ENCODE results near the gene CD247.

DNA sequence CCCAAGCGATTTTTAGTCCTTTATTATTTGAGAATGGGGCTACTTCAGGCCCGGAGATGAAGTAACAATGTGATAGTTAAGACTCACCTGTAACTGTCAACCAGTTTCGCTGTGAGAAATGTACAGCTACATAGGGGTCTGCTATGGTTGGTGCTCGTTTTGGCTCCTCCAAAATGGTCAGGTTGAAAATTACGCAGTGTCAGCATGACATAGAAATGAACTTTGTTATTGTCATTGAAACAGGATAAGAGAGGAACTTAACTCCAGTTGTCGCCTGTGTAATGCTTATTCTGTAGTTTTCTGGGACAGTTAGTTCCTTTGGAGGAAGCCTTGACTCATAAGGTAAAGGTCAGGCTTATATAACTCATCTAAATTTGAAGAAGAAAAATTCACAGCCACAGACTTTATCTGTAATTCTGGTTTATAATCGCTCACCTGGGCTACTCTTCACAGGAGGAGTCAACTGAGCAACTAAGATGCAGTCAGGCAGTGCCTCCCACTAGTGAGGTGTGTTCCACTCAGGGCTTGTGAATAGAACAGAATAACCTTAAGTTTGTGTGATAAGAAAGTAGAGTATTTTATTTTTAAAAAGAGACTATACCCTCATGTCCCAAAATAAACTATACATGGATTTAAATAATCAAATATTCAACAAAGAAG is 130.9 kb downstream of the CD247 start:
- no peak for TF ChIP-seq MAX (IDR thresholded peaks at IDR 0.05; ENCODE audit: low read depth, low read length)
- TF ChIP-seq, protein P1, sequence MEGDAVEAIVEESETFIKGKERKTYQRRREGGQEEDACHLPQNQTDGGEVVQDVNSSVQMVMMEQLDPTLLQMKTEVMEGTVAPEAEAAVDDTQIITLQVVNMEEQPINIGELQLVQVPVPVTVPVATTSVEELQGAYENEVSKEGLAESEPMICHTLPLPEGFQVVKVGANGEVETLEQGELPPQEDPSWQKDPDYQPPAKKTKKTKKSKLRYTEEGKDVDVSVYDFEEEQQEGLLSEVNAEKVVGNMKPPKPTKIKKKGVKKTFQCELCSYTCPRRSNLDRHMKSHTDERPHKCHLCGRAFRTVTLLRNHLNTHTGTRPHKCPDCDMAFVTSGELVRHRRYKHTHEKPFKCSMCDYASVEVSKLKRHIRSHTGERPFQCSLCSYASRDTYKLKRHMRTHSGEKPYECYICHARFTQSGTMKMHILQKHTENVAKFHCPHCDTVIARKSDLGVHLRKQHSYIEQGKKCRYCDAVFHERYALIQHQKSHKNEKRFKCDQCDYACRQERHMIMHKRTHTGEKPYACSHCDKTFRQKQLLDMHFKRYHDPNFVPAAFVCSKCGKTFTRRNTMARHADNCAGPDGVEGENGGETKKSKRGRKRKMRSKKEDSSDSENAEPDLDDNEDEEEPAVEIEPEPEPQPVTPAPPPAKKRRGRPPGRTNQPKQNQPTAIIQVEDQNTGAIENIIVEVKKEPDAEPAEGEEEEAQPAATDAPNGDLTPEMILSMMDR (IDR thresholded peaks at IDR 0.05; ENCODE audit: low read depth, low read length), result no peak

Measured in NB4 (cell line).